ENCODE data around the gene CEP20. TPM values are rescaled to one million over a fixed set of nuclear protein-coding genes. Genes with fewer than 3 reads are reported as not detected.
"Not testable (repeated sequence)": the region's sequence is repeated elsewhere in the genome, so short reads cannot be mapped to it uniquely, and the experiment has no call there.

The CEP20 gene
- polyA plus RNA-seq, 1 of the 3 experiments (the other 2 are of a cell fraction), result 14.8 TPM

DNA sequence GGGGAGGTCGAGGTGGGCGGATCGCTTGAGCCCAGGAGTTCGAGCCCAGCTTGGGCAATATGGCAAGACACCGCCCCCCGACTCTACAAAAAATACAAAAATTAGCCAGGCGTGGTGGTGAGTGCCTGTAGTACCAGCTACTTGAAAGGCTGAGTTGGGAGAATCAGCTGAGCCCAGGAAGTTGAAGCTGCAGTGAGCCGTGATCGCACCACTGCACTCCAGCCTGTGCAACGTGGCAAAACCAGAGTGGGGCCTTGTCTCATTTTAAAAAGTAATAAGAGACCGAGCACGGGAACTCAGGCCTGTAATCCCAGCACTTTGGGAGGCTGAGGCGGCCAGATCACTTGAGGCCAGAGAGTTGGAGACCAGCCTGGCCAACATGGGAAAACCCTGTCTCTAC, 36.6 kb upstream of the CEP20 start:
- H3K4me1 ChIP-seq (ENCODE audit: control insufficient read depth in 1 of 2, insufficient read depth in 2 of 2, low read depth in 1 of 2, low read length in 1 of 2), result peaks cover 0 to 6% of the 10 kb centered on the region in 2 experiments; a peak in 1 of 4 replicates
- no peak overlapping the region for H3K4me2 ChIP-seq
- no peaks in the 10 kb centered on the region for H3K79me2 ChIP-seq (ENCODE audit: insufficient read depth)
- peaks cover 5% of the 10 kb centered on the region for H3F3A ChIP-seq (replicated peaks; ENCODE audit: insufficient read depth)
- no peaks in the 10 kb centered on the region for H3K36me3 ChIP-seq (replicated peaks in 1 of 2; ENCODE audit: control insufficient read depth in 1 of 2, insufficient read depth in 2 of 2, low read length in 1 of 2)
- DNase-seq, result no peak
- TF ChIP-seq TEAD4 (IDR thresholded peaks at IDR 0.05; ENCODE audit: borderline replicate concordance, insufficient read depth) (no peak), FOSL2 (IDR thresholded peaks at IDR 0.05; ENCODE audit: borderline replicate concordance, low read depth) (no peak), CHD2 (IDR thresholded peaks at IDR 0.05; ENCODE audit: low read length, partially characterized antibody) (no peak), RFX5 (IDR thresholded peaks at IDR 0.05; ENCODE audit: low read length) (no peak), GABPA (IDR thresholded peaks at IDR 0.05; ENCODE audit: low read depth) (no peak), USF1 (IDR thresholded peaks at IDR 0.05; ENCODE audit: borderline replicate concordance, low read depth) (no peak), MXI1 (IDR thresholded peaks at IDR 0.05; ENCODE audit: low read depth, low read length) (no peak), EP300 (IDR thresholded peaks at IDR 0.05; ENCODE audit: borderline replicate concordance in 1 of 2, low read depth in 1 of 2, low read length in 1 of 2) (no peak), POLR2AphosphoS5 (IDR thresholded peaks at IDR 0.05; ENCODE audit: low read depth, low read length) (no peak)
- TF ChIP-seq, protein P1, sequence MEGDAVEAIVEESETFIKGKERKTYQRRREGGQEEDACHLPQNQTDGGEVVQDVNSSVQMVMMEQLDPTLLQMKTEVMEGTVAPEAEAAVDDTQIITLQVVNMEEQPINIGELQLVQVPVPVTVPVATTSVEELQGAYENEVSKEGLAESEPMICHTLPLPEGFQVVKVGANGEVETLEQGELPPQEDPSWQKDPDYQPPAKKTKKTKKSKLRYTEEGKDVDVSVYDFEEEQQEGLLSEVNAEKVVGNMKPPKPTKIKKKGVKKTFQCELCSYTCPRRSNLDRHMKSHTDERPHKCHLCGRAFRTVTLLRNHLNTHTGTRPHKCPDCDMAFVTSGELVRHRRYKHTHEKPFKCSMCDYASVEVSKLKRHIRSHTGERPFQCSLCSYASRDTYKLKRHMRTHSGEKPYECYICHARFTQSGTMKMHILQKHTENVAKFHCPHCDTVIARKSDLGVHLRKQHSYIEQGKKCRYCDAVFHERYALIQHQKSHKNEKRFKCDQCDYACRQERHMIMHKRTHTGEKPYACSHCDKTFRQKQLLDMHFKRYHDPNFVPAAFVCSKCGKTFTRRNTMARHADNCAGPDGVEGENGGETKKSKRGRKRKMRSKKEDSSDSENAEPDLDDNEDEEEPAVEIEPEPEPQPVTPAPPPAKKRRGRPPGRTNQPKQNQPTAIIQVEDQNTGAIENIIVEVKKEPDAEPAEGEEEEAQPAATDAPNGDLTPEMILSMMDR (IDR thresholded peaks at IDR 0.05), result no peak
- TF ChIP-seq, protein P2, sequence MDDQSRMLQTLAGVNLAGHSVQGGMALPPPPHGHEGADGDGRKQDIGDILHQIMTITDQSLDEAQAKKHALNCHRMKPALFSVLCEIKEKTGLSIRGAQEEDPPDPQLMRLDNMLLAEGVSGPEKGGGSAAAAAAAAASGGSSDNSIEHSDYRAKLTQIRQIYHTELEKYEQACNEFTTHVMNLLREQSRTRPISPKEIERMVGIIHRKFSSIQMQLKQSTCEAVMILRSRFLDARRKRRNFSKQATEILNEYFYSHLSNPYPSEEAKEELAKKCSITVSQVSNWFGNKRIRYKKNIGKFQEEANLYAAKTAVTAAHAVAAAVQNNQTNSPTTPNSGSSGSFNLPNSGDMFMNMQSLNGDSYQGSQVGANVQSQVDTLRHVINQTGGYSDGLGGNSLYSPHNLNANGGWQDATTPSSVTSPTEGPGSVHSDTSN (IDR thresholded peaks at IDR 0.05), result no peak
- TF ChIP-seq, protein P3, sequence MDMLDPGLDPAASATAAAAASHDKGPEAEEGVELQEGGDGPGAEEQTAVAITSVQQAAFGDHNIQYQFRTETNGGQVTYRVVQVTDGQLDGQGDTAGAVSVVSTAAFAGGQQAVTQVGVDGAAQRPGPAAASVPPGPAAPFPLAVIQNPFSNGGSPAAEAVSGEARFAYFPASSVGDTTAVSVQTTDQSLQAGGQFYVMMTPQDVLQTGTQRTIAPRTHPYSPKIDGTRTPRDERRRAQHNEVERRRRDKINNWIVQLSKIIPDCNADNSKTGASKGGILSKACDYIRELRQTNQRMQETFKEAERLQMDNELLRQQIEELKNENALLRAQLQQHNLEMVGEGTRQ (IDR thresholded peaks at IDR 0.05; ENCODE audit: borderline replicate concordance, low read depth, low read length), result no peak
- CTCF ChIA-PET, result interaction anchor here (1.2 kb wide), 1 partner anchor 50 kb away, joined by 3 read pairs; no protein-coding TSS in a partner anchor
- POLR2A ChIA-PET, result no interaction called here
- H3K27ac ChIP-seq (ENCODE audit: low read depth in 2 of 2, low read length in 1 of 2), result no peak overlapping the region
- H3K27me3 ChIP-seq (ENCODE audit: insufficient read depth), result no peaks in the 10 kb centered on the region
- no peaks in the 10 kb centered on the region for H4K20me1 ChIP-seq (ENCODE audit: insufficient read depth)
- no peak overlapping the region for H3K4me3 ChIP-seq (ENCODE audit: low read depth in 2 of 2, low read length in 1 of 2)
- H2AFZ ChIP-seq (ENCODE audit: low read depth), result no peak overlapping the region
- WGBS (ENCODE audit: low lambda C conversion rate), result 93% methylated on average over 13 of the region's 13 CpGs
- no peak overlapping the region for H3K9ac ChIP-seq
- no peaks in the 10 kb centered on the region for H3K9me3 ChIP-seq
- H3K9me2 ChIP-seq, result no peaks in the 10 kb centered on the region

GRCh38 chr16:15919331-15919730, 30.9 kb upstream of the CEP20 start:
- H4K20me1 ChIP-seq (ENCODE audit: insufficient read depth), result no peaks in the 10 kb centered on the region
- H3K27me3 ChIP-seq (ENCODE audit: insufficient read depth), result no peaks in the 10 kb centered on the region
- H3K4me3 ChIP-seq (ENCODE audit: low read depth in 2 of 2, low read length in 1 of 2), result no peak overlapping the region
- H3K9ac ChIP-seq, result no peak overlapping the region
- H3K9me3 ChIP-seq, result no peaks in the 10 kb centered on the region
- no peaks in the 10 kb centered on the region for H3K9me2 ChIP-seq
- no peak overlapping the region for H3K4me2 ChIP-seq
- TF ChIP-seq, protein P2 (IDR thresholded peaks at IDR 0.05), result no peak
- TF ChIP-seq FOXJ3 (CRISPR knock-in tag; IDR thresholded peaks at IDR 0.05), result no peak
- no peak for TF ChIP-seq GABPA (IDR thresholded peaks at IDR 0.05; ENCODE audit: low read depth)
- no peak for TF ChIP-seq RXRA (IDR thresholded peaks at IDR 0.05; ENCODE audit: borderline replicate concordance, low read depth)
- no peak for TF ChIP-seq MEF2A (IDR thresholded peaks at IDR 0.05; ENCODE audit: borderline replicate concordance, low read depth)
- TF ChIP-seq, protein P3 (IDR thresholded peaks at IDR 0.05; ENCODE audit: borderline replicate concordance, low read depth, low read length), result no peak
- no peak for TF ChIP-seq EP300 (IDR thresholded peaks at IDR 0.05; ENCODE audit: borderline replicate concordance in 1 of 2, low read depth in 1 of 2, low read length in 1 of 2)
- no peaks in the 10 kb centered on the region for H3K36me3 ChIP-seq (replicated peaks in 1 of 2; ENCODE audit: control insufficient read depth in 1 of 2, insufficient read depth in 2 of 2, low read length in 1 of 2)
- ChIA-PET CTCF (no interaction called here), POLR2A (no interaction called here)
- peaks cover 0 to 9% of the 10 kb centered on the region in 2 experiments; a peak in 1 of 4 replicates for H3K4me1 ChIP-seq (ENCODE audit: control insufficient read depth in 1 of 2, insufficient read depth in 2 of 2, low read depth in 1 of 2, low read length in 1 of 2)
- 90% methylated on average over 6 of the region's 6 CpGs for WGBS (ENCODE audit: low lambda C conversion rate)
- H3K79me2 ChIP-seq (ENCODE audit: insufficient read depth), result no peaks in the 10 kb centered on the region
- H2AFZ ChIP-seq (ENCODE audit: low read depth), result no peak overlapping the region
- DNase-seq, result no peak
- peaks cover 8% of the 10 kb centered on the region for H3F3A ChIP-seq (replicated peaks; ENCODE audit: insufficient read depth)
- no peak overlapping the region for H3K27ac ChIP-seq (ENCODE audit: low read depth in 2 of 2, low read length in 1 of 2)

DNA sequence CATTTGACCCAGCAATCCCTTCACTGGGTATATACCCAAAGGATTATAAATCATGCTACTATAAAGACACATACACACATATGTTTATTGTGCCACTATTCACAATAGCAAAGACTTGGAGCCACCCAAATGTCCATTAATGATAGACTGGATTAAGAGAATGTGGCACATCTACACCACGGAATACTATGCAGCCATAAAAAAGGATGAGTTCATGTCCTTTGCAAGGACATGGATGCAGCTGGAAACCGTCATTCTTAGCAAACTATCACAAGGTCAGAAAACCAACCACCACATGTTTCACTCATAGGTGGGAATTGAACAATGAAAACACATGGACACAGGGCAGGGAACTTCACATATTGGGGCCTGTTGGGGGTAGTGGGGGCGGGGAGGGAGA, 29.9 kb upstream of the CEP20 start:
- H3K9me3 ChIP-seq; H2AFZ ChIP-seq (ENCODE audit: low read depth); H3K9me2 ChIP-seq; H3K4me1 ChIP-seq (ENCODE audit: control insufficient read depth in 1 of 2, insufficient read depth in 2 of 2, low read depth in 1 of 2, low read length in 1 of 2); H4K20me1 ChIP-seq (ENCODE audit: insufficient read depth); CTCF ChIA-PET; H3F3A ChIP-seq (replicated peaks; ENCODE audit: insufficient read depth); H3K79me2 ChIP-seq (ENCODE audit: insufficient read depth); H3K4me2 ChIP-seq; H3K4me3 ChIP-seq (ENCODE audit: low read depth in 2 of 2, low read length in 1 of 2); POLR2A ChIA-PET; DNase-seq; H3K27ac ChIP-seq (ENCODE audit: low read depth in 2 of 2, low read length in 1 of 2); H3K36me3 ChIP-seq (replicated peaks in 1 of 2; ENCODE audit: control insufficient read depth in 1 of 2, insufficient read depth in 2 of 2, low read length in 1 of 2); H3K27me3 ChIP-seq (ENCODE audit: insufficient read depth); H3K9ac ChIP-seq: not testable (repeated sequence)
- WGBS (ENCODE audit: low lambda C conversion rate), result 61% methylated on average over 3 of the region's 3 CpGs
